GM23248 (cell line): Measurements from ENCODE around the gene HIVEP1.

Experiments used
- EZH2 ChIP-seq: fragments of 200-600 bp; sonication (generic); IDR thresholded peaks from 2 replicates; pipeline ENCODE4 v1.6.1; 2018; ENCODE audit warnings: antibody characterized with exemption, mild to moderate bottlenecking; ENCODE audit not compliant: insufficient read depth, poor library complexity, severe bottlenecking
- EZH2phosphoT487 ChIP-seq: fragments of 200-600 bp; sonication (generic); IDR thresholded peaks from 2 replicates; pipeline ENCODE4 v1.6.1; 2018; ENCODE audit warnings: antibody characterized with exemption, moderate library complexity, mild to moderate bottlenecking, low read depth; ENCODE audit not compliant: insufficient read depth

- TF ChIP-seq EZH2, result no peak
- TF ChIP-seq EZH2phosphoT487, result no peak
These were observed 655 bp upstream of the HIVEP1 start for GRCh38 chr6:12011276-12012037.
